Lung (tissue), 12 donors: ENCODE results near the gene RHOV. TPM values are rescaled to one million over a fixed set of nuclear protein-coding genes. Genes with fewer than 3 reads are reported as not detected.

Experiments used
- ATAC-seq: fragments of 200-7000 bp; cut with Tn5 transposase; one replicate; pipeline ENCODE4 v1.9.1; 2020; ENCODE audit warnings: moderate number of reproducible peaks; ENCODE audit not compliant: insufficient read depth, low FRiP score
- DNase-seq, 3 donors: peaks; one replicate each; pipeline ENCODE4 v3.0.0-alpha.2; 2013 to 2017
- H3K27ac ChIP-seq, 2 donors: one replicate each; pipeline ENCODE4 v1.5.1; 2013; ENCODE audit warnings: mild to moderate bottlenecking in 2 of 2, moderate library complexity in 2 of 2, control low read depth in 1 of 2, inconsistent platforms in 1 of 2, low read depth in 1 of 2, low read length in 1 of 2
- H3K27me3 ChIP-seq, 3 donors: one replicate each; pipeline ENCODE4 v1.5.1; 2013; ENCODE audit warnings: low read length in 2 of 3; ENCODE audit not compliant: control insufficient read depth in 3 of 3, insufficient read depth in 3 of 3
- H3K36me3 ChIP-seq, 4 donors: one replicate each; pipeline ENCODE4 v1.5.1; 2013; ENCODE audit warnings: low read length in 4 of 4, mild to moderate bottlenecking in 1 of 4, moderate library complexity in 1 of 4; ENCODE audit not compliant: control insufficient read depth in 4 of 4, insufficient read depth in 4 of 4
- H3K4me1 ChIP-seq, 5 donors: one replicate each; pipeline ENCODE4 v1.5.1; 2013; ENCODE audit warnings: low read length in 5 of 5, mild to moderate bottlenecking in 2 of 5, moderate library complexity in 1 of 5; ENCODE audit not compliant: control insufficient read depth in 5 of 5, insufficient read depth in 5 of 5
- H3K4me3 ChIP-seq: one replicate; pipeline ENCODE4 v1.5.1; 2013; ENCODE audit warnings: mild to moderate bottlenecking, control low read depth, moderate library complexity
- H3K9ac ChIP-seq, 2 donors: one replicate each; pipeline ENCODE4 v1.5.1; 2013; ENCODE audit warnings: low read length in 2 of 2, control low read depth in 1 of 2; ENCODE audit not compliant: insufficient read depth in 1 of 2
- H3K9me3 ChIP-seq, 4 donors: one replicate each; pipeline ENCODE4 v1.5.1; 2013; ENCODE audit warnings: low read length in 3 of 4, mild to moderate bottlenecking in 1 of 4, moderate library complexity in 1 of 4; ENCODE audit not compliant: control insufficient read depth in 4 of 4, insufficient read depth in 3 of 4
- CTCF ChIP-seq: IDR thresholded peaks from 2 replicates; pipeline ENCODE4 v1.5.1; 2012; ENCODE audit warnings: mild to moderate bottlenecking; ENCODE audit errors: control extremely low read depth, extremely low read depth
- WGBS, 2 donors: extraction: QIAGEN DNeasy Blood & Tissue Kit; methylation state at CpG; one replicate each; pipeline ENCODE4 v1.1.7; 2013; 5-methylcytosine and 5-hydroxymethylcytosine counted together
- polyA plus RNA-seq, 2 donors: library from polyadenylated mRNA; stranded (reverse); fragments of 200-250 nt; gene quantifications; one replicate each; pipeline ENCODE4 v1.2.1, GENCODE V29; 2013
- total RNA-seq, 2 donors: library from RNA; depleted of rRNA in 1 of 2; stranded (reverse); fragments of >200 nt in 1 of 2; gene quantifications; one replicate each; pipeline ENCODE4 v1.2.1, GENCODE V29; 2014 to 2021
- donor health status: control.
- donor health status: control.
- donor health status: Bipolar disorder and iron deficiency.
- donor health status: healthy.
- donor health status: DM: yes; HTN: yes; CAD: no.

The RHOV gene
- total and polyA plus RNA-seq, 4 donors: 2.1 to 8.5 (median 4.3) TPM

DNA sequence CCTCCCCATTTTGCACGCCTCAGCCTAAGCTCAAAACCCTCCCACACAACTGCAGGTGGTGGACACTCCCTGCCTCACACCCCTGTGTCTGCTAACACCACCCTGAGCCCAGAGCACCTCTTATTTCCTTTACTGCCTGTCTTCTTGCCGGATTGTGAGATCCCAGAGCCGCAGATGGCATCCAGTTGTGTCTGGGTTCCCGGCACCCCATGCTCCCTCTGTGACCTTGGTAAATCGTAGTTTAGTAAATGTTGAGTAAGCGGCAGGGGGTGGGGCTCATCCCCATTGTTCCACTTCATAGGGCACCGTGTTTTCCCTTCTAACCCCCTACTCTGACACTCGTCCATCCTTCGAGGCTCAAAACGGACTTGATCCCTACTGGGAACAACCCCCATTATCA lies 15.3 kb downstream of the RHOV start:
- no peak overlapping the region for H3K27ac ChIP-seq
- no peaks in the 10 kb centered on the region for H3K27me3 ChIP-seq
- peaks cover 0 to 13% (median 0%) of the 10 kb centered on the region in 4 donors for H3K36me3 ChIP-seq
- 71 to 81% methylated on average over 10 of the region's 10 CpGs for WGBS, 2 donors
- H3K9ac ChIP-seq: no peak overlapping the region
- DNase-seq (no peak), ATAC-seq (no peak)
- no peak overlapping the region for H3K4me3 ChIP-seq
- no peaks in the 10 kb centered on the region for H3K9me3 ChIP-seq
- TF ChIP-seq CTCF: no peak
- H3K4me1 ChIP-seq: peaks cover 0 to 12% (median 4%) of the 10 kb centered on the region in 5 donors

GRCh38 chr15:40857601-40858341 lies 16.3 kb downstream of the RHOV start:
- peak; percentile 76 for ATAC-seq
- Histone ChIP-seq H3K9ac (no peak overlapping the region), H3K4me1 (peaks cover 0 to 12% (median 4%) of the 10 kb centered on the region in 5 donors), H3K27ac (no peak overlapping the region), H3K27me3 (no peaks in the 10 kb centered on the region), H3K4me3 (no peak overlapping the region), H3K36me3 (peaks cover 0 to 16% (median 0%) of the 10 kb centered on the region in 4 donors), H3K9me3 (no peaks in the 10 kb centered on the region)
- peak; percentile 85 to 90 (median 87) for DNase-seq
- 29 to 44% methylated on average over 13 to 15 of the region's 15 CpGs for WGBS, 2 donors
- peak; percentile 87 for TF ChIP-seq CTCF

- Histone ChIP-seq H3K27me3 (no peaks in the 10 kb centered on the region), H3K36me3 (peaks cover 0 to 16% (median 0%) of the 10 kb centered on the region in 4 donors), H3K4me1 (peaks cover 0 to 12% (median 4%) of the 10 kb centered on the region in 5 donors), H3K9ac (no peak overlapping the region), H3K9me3 (no peaks in the 10 kb centered on the region), H3K4me3 (no peak overlapping the region), H3K27ac (no peak overlapping the region)
- WGBS, 2 donors: 68 to 77% methylated on average over 8 of the region's 8 CpGs
- no peak for TF ChIP-seq CTCF
- ATAC-seq (no peak), DNase-seq (no peak)
These were observed 17.3 kb downstream of the RHOV start for GRCh38 chr15:40856746-40857145.
